ENCODE measurements around the gene NUDT17.
A peak's percentile ranks its signal among the peaks of the same experiment; 100 is the strongest.
"Not testable (repeated sequence)": the region's sequence is repeated elsewhere in the genome, so short reads cannot be mapped to it uniquely, and the experiment has no call there.

Gene NUDT17, protein sequence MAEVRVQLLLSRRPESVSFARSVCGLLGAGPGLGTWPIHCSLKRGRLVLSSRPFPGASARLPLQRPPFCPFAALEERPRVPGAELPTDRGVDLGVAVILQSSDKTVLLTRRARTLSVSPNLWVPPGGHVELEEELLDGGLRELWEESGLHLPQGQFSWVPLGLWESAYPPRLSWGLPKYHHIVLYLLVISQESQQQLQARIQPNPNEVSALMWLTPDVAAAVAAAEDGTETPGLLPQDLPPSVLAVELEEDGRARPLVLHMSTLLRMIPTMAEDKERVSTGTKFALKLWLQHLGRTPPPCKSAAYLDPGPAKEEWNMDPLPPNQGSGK

DNA sequence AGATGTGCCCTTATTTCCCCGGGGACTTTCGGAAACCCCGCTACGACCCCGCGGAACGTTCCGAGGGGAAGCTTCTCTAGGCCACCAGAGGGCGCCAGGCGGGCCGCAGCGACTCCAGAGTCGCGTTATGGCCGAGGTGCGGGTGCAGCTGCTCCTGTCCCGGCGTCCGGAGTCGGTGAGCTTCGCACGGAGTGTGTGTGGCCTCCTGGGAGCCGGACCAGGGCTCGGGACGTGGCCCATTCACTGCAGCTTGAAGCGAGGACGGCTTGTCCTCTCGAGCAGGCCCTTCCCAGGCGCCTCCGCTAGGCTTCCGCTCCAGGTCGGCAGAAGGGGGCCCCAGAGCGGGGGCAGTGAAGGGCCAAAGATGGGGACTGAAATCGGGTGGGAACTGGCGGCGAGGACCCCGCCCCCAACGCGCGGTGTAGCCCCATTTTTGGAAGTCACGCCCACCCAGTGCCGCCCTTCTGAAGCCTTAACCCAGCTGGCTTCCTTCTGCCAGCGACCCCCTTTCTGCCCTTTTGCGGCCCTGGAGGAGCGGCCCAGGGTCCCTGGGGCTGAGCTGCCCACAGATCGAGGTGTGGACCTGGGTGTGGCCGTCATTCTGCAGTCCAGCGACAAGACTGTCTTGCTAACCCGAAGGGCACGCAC is at the start of gene NUDT17:
NUDT17 (plus strand) TSS at position 117 of the 648 bp plus-strand sequence; CDS start at position 128, 11 bp downstream.
- DNase-seq (ENCODE audit: low read depth in 1 of 2, low spot score in 1 of 2) = peak; percentile 55 to 60

DNA sequence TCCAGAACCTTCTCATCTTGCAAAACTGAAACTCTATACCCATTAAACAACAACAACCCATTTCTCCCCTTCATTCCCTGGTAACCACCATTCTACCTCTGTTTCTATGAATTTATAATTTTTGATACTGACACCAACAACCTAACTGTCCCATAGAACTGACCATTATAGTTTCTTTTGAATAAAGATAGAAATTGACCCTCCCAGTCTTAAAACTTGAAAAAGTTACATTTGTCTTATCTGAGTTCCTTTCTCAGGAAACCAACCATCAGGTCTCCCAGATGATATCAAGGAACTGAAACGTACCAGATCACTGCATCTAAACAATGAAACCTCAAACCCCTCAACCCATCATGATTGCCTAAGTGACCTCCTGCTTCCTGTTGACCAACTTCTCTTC is 48.7 kb upstream of the NUDT17 start:
- DNase-seq (ENCODE audit: low read depth in 1 of 2, low spot score in 1 of 2) = no peak

GRCh38 chr1:145799806-145800205 is 45.6 kb upstream of the NUDT17 start:
- no peak for DNase-seq (ENCODE audit: low read depth in 1 of 2, low spot score in 1 of 2)

GRCh38 chr1:145804235-145805045 is 41.0 kb upstream of the NUDT17 start:
- no peak for DNase-seq (ENCODE audit: low read depth in 1 of 2, low spot score in 1 of 2)

DNA sequence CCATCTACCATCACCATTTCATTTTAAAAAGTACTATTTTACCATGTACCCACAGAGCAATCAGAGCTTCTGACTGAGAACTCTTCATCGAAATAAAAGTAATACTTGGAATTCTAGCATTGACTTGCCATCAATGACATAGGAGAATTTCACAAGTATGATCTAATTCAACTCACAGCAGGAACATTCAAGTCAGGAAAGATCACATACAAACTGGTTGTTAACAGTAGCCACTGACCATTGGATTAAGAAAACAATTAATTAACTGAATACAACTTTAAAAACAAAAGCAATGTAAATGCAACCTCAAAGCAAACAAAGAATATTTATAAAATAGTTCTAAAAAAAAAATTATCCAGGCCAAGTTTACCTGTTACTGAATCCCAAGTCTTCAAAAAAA is 40.4 kb upstream of the NUDT17 start:
- no peak for DNase-seq (ENCODE audit: low read depth in 1 of 2, low spot score in 1 of 2)

- DNase-seq (ENCODE audit: low read depth in 1 of 2, low spot score in 1 of 2) = no peak
These were observed 39.0 kb upstream of the NUDT17 start for GRCh38 chr1:145806408-145806807.

- DNase-seq (ENCODE audit: low read depth in 1 of 2, low spot score in 1 of 2) = no peak
These were observed 38.6 kb upstream of the NUDT17 start for GRCh38 chr1:145806844-145807243.

GRCh38 chr1:145812977-145813810 is 32.2 kb upstream of the NUDT17 start:
- DNase-seq (ENCODE audit: low read depth in 1 of 2, low spot score in 1 of 2) = not testable (repeated sequence)

DNA sequence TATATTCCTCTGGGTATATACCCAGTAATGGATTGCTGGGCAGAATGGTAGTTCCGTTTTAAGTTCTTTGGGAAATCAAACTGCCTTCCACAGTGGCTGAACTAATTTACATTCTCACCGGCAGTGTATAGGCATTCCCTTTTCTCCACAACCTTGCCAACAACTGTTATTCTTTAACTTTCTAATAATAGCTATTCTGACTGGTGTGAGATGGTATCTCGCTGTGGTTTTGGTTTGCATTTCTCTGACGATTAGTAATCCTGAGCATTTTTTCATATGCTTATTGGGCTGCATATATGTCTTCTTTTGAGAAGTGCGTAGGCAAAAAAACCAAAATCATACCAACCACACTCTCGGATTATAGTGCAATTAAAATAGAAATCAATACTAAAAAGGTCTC is 27.3 kb upstream of the NUDT17 start:
- DNase-seq (ENCODE audit: low read depth in 1 of 2, low spot score in 1 of 2) = not testable (repeated sequence)

- DNase-seq (ENCODE audit: low read depth in 1 of 2, low spot score in 1 of 2) = not testable (repeated sequence)
These were observed 22.6 kb upstream of the NUDT17 start for GRCh38 chr1:145822779-145823331.

DNA sequence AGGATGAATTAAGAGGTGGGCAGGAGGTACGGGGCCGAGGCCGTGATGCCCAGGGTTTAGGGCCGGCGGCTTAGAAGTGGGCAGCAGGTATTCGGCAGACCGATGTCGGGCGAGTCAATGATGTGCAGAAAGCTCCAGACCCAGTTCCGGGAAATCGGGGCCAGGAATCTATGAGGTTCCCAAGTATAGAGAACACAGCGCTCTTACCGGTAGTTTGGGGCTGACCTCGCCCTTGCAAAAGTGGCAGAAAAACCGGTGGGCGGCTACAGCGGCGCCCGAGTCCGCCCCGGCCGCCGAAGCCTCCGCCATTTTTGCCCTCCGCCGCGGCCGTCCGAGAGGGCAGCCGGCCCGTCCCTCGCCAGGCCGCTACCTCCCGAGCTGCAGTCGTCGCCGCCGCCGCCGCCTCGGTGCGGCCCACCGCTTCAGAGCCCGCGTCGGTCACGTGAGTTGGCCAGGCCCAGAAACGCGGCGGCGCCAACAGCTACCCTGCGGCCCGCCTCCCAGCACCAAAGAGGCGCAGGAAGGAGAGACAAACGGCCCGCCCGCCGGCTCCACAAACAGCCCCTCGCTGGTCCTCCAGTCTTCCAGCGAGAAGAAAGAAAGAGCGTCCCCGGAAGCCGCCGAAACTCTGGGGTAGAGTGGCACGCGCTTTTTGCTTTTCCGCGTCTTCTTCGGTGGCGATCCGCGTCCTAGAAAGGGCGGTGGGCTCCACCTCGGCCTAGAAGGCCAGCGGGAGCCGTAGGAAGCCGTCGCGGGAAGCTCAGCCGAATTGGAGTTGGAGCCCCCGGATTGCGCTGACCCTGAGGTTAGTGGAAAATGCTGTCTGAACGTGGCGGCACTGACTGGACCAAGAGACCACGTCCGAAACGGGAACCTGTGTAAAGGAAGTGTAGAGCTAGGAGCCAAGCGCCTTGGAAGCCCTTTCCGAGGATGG is 21.6 kb upstream of the NUDT17 start, which contains the start of the genes POLR3C and RNF115:
POLR3C (plus strand) TSS at position 636 of the 934 bp plus-strand sequence. CDS start 1,577 bp downstream, outside the sequence.
RNF115 (minus strand) TSS at position 531 of the 934 bp plus-strand sequence; CDS start at position 309, 222 bp downstream.
- peak; percentile 74 to 77 for DNase-seq (ENCODE audit: low read depth in 1 of 2, low spot score in 1 of 2)

GRCh38 chr1:145824499-145824842 is 21.0 kb upstream of the NUDT17 start:
- no peak for DNase-seq (ENCODE audit: low read depth in 1 of 2, low spot score in 1 of 2)

GRCh38 chr1:145826030-145826429 is 19.4 kb upstream of the NUDT17 start:
- no peak for DNase-seq (ENCODE audit: low read depth in 1 of 2, low spot score in 1 of 2)

DNA sequence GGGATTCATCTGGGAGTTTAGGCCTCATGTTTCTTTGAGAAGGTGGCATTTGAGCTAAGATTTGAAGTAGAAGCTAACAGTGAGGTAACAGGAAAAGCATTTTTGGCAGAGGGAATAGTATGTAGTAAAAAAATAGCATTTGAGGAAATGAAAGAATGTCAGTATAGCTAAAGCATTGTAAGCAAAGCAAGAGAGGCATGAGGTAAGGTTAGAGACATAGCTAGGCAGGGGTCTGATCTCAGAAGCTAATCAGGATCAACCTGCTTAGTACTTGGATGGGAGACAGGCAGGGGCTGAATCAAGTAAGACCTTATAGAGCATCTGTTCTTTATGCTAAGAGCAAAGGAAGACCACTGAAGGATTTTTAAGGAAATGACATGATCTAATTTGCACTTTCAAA is 17.5 kb upstream of the NUDT17 start:
- DNase-seq (ENCODE audit: low read depth in 1 of 2, low spot score in 1 of 2) = no peak

DNA sequence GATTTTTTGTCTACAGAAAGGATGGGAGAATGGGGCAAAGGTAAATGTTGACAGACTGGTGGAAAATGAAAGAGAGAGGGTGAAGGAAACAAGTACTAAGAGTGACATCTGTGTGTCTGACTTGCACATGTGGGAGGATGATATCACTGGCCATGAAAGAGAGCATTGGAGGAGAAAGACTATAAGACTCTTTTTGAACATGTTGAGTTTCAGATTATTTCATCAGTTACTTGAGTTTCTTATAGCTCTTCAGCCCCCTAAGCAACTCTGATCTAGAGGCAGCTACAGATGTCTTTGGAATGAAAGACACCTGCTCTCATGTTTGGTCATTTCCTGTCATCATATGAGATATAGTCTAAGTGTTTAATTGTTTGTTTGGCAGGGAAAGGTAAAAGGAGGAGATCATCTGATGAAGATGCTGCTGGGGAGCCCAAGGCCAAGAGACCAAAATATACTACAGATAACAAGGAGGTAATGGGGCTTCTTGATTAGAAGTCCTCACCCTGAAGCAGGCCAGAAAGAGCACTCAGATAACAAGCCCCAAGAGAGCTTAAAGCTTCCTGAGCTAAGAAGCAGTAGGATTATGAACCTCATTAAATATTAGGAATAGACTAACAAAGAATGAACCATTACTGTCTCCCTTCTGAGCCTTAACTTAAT is 16.9 kb upstream of the NUDT17 start:
- DNase-seq (ENCODE audit: low read depth in 1 of 2, low spot score in 1 of 2) = no peak

GRCh38 chr1:145830810-145831209 is 14.6 kb upstream of the NUDT17 start:
- not testable (repeated sequence) for DNase-seq (ENCODE audit: low read depth in 1 of 2, low spot score in 1 of 2)

- no peak for DNase-seq (ENCODE audit: low read depth in 1 of 2, low spot score in 1 of 2)
These were observed 7.8 kb upstream of the NUDT17 start for GRCh38 chr1:145837656-145838055.

GRCh38 chr1:145843031-145843430 is 2.4 kb upstream of the NUDT17 start:
- no peak for DNase-seq (ENCODE audit: low read depth in 1 of 2, low spot score in 1 of 2)

- no peak for DNase-seq (ENCODE audit: low read depth in 1 of 2, low spot score in 1 of 2)
These were observed 301 bp upstream of the NUDT17 start for GRCh38 chr1:145845144-145845513.
